Occipital lobe (tissue), 2 donors: ENCODE results near the gene JAG2. TPM values are rescaled to one million over a fixed set of nuclear protein-coding genes. Genes with fewer than 3 reads are reported as not detected.

Experiments used
- DNase-seq: peaks from one replicate; lab custom pipeline; 2025; lab: John Stamatoyannopoulos, UW
- total RNA-seq: library from RNA; depleted of rRNA; stranded (reverse); fragments of >200 nt; gene quantifications from one replicate; pipeline ENCODE4 v1.2.3, GENCODE V29; 2014

JAG2 gene
- total RNA-seq, 1 donor from 2014 or later = 31.7 TPM

GRCh38 chr14:105151084-105151837 is 17.3 kb downstream of the JAG2 start:
- DNase-seq = no peak

GRCh38 chr14:105150368-105151083 is 18.1 kb downstream of the JAG2 start:
- DNase-seq = no peak

GRCh38 chr14:105150026-105150367 is 18.6 kb downstream of the JAG2 start:
- DNase-seq = no peak

GRCh38 chr14:105149146-105149781 is 19.3 kb downstream of the JAG2 start:
- no peak for DNase-seq

GRCh38 chr14:105148604-105149145 is 19.9 kb downstream of the JAG2 start:
- DNase-seq = no peak

GRCh38 chr14:105147671-105148603 is 20.6 kb downstream of the JAG2 start:
- DNase-seq = no peak

- no peak for DNase-seq
Measured at GRCh38 chr14:105146976-105147635, 21.5 kb downstream of the JAG2 start.

GRCh38 chr14:105146181-105146975 is 22.2 kb downstream of the JAG2 start:
- DNase-seq = no peak

GRCh38 chr14:105145381-105146180 is 23.0 kb downstream of the JAG2 start:
- DNase-seq = no peak

- no peak for DNase-seq
Measured at GRCh38 chr14:105144666-105145380, 23.8 kb downstream of the JAG2 start.

GRCh38 chr14:105144026-105144665 is 24.4 kb downstream of the JAG2 start:
- no peak for DNase-seq

GRCh38 chr14:105143451-105144025 is 25.0 kb downstream of the JAG2 start:
- DNase-seq = no peak

GRCh38 chr14:105142651-105143450 is 25.7 kb downstream of the JAG2 start:
- DNase-seq = no peak

GRCh38 chr14:105141486-105142281 is 26.9 kb downstream of the JAG2 start:
- no peak for DNase-seq

- no peak for DNase-seq
Measured at GRCh38 chr14:105141026-105141425, 27.6 kb downstream of the JAG2 start.

- DNase-seq = no peak
Measured at GRCh38 chr14:105140581-105140980, 28.0 kb downstream of the JAG2 start.
